ENCODE results near the gene RNF31.

The RNF31 gene

GRCh38 chr14:24204163-24205146 lies 57.2 kb downstream of the RNF31 start:
- no peak for DNase-seq

- DNase-seq = no peak
Observed at GRCh38 chr14:24206260-24207103, 59.2 kb downstream of the RNF31 start.

GRCh38 chr14:24207104-24207551 lies 59.8 kb downstream of the RNF31 start:
- no peak for DNase-seq

GRCh38 chr14:24207625-24208024 lies 60.3 kb downstream of the RNF31 start:
- DNase-seq = no peak

All from cortex of kidney (tissue), 1 donor.